Lower leg skin (tissue), 4 donors: Measurements from ENCODE around the gene SEC16B. TPM values are rescaled to one million over a fixed set of nuclear protein-coding genes. Genes with fewer than 3 reads are reported as not detected.

Source experiments
- DNase-seq, 2 donors: peaks; one replicate each; pipeline ENCODE4 v3.0.0-alpha.2; 2019; ENCODE audit warnings: low spot score in 2 of 2
- H3K4me3 ChIP-seq: fragments of 200-600 bp; sonication (generic); 2 replicates; pipeline ENCODE4 v1.5.1; 2017; ENCODE audit warnings: mild to moderate bottlenecking, low read depth; ENCODE audit not compliant: poor library complexity, severe bottlenecking
- POLR2A ChIP-seq, 2 donors: fragments of 450-650 bp; IDR thresholded peaks; one replicate each; pipeline ENCODE4 v1.6.1; 2016 to 2017; ENCODE audit warnings: antibody characterized with exemption in 2 of 2, mild to moderate bottlenecking in 1 of 2, moderate library complexity in 1 of 2
- WGBS, 2 donors: methylation state at CpG; one replicate each; pipeline ENCODE4 v1.1.5; 2018; 5-methylcytosine and 5-hydroxymethylcytosine counted together
- intact Hi-C: fragments of 100-400 bp; cut with DNase I; formaldehyde crosslinking; loops from one replicate; pipeline ENCODE4 v1.15.0; 2023; ENCODE audit warnings: low total_unique reads
- total RNA-seq, 4 donors: library from RNA; depleted of rRNA; stranded (reverse); fragments of >200 nt; gene quantifications; one replicate each; pipeline ENCODE4 v1.1.0, GENCODE V29; 2016
- TF ChIP-seq, protein P1 (sequence below), 3 donors: fragments of 450-650 bp; IDR thresholded peaks; one replicate each; pipeline ENCODE4 v1.5.1; 2016; ENCODE audit warnings: antibody characterized with exemption in 3 of 3, mild to moderate bottlenecking in 3 of 3, moderate library complexity in 2 of 3

Gene SEC16B
- total RNA-seq, 4 donors from 2014 or later: 0.21 to 1.8 (median 1.4) TPM

DNA sequence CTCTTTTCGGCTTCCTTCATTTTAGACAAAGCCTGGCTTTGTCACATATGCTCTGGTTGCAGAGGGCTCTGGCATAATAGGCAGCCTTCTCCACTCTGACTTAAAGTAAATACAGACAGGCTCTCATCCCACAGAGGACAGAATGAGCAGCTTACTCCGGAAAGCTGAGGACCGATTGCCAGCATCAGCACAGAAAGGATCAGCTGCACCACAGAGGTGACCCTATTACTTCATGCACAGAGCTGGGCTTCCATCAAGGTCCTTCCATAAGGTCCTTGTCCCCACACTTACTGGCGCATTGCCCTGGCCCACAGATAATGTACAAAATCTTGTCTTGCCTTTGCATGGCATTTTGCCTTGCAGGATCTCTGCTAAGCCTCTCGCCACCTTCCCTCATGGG, 67.6 kb downstream of the SEC16B start:
- WGBS, 2 donors: 83% methylated on average over 5 of the region's 5 CpGs
- DNase-seq: no peak
- TF ChIP-seq, protein P1, sequence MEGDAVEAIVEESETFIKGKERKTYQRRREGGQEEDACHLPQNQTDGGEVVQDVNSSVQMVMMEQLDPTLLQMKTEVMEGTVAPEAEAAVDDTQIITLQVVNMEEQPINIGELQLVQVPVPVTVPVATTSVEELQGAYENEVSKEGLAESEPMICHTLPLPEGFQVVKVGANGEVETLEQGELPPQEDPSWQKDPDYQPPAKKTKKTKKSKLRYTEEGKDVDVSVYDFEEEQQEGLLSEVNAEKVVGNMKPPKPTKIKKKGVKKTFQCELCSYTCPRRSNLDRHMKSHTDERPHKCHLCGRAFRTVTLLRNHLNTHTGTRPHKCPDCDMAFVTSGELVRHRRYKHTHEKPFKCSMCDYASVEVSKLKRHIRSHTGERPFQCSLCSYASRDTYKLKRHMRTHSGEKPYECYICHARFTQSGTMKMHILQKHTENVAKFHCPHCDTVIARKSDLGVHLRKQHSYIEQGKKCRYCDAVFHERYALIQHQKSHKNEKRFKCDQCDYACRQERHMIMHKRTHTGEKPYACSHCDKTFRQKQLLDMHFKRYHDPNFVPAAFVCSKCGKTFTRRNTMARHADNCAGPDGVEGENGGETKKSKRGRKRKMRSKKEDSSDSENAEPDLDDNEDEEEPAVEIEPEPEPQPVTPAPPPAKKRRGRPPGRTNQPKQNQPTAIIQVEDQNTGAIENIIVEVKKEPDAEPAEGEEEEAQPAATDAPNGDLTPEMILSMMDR (IDR thresholded peaks at IDR 0.05): no peak
- TF ChIP-seq POLR2A (IDR thresholded peaks at IDR 0.05): no peak
- intact Hi-C loops: no loop called here
- H3K4me3 ChIP-seq: no peak overlapping the region

DNA sequence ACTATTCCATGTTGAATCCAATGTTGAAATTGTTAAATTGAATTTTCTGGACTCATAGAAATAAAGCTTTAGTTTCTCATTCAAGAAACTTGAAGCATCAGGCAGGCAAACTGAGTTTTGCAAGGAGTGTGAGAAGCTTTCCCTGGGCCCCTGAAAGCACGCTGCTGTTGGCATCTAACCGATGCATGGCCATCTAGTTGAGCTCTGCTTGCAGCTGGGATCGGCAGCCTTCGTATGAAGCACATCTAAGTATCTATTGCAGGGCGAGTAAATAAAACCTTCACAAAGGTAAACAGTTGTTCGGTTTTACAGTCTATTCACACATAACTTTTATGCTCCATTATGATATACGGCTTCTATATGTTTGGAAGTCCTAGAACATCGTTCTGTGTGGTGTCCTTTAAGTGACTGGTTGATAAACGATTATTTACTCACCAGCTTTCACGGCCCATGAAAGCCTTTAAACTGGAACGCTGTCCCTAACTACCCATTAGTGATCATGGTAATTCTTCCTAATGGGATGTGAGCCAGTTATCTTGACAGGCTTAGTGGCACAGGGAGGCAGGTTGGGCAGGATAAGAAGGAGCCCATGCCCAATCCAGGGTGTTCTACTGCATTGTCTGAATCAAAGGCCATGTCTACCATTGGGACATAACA, 71.7 kb downstream of the SEC16B start:
- intact Hi-C loops: no loop called here

DNA sequence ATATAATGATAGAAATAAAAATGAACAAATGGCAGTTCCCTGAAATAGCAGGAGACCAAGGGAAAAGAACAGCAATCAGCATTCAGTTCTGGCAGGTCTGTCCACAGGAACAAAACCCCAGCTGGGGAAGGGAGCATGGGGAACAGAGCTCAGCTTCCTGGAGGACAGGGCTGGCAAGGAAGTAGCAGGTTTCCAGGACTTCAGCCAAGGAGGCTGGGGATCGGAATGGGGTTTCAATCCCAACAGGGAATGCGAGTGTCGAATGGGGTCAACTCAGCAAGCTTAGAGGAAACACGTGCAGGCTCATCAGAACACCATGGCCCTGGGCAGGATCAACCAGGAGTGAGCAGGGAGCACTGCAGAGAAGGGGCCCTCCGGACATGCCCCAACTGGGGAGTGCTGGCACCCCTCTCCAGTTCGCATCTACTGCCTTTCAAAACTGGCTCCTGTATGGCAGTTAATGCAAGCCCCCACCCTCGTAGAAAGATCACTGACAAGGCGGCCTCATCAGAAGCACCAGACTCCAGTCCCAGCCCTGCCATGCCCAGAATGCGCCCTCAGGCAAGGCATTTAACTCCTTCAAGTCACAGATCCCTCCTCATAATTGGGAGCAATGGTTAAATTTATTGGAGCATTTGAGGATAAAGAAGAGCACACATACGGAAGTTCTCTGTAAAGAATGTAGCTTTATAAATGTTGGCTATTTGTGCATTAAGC, 72.4 kb downstream of the SEC16B start:
- no peak overlapping the region for H3K4me3 ChIP-seq
- intact Hi-C loops: no loop called here
- DNase-seq: no peak
- TF ChIP-seq, protein P1 (IDR thresholded peaks at IDR 0.05): no peak
- TF ChIP-seq POLR2A (IDR thresholded peaks at IDR 0.05): no peak
- 35 to 39% methylated on average over 10 of the region's 10 CpGs for WGBS, 2 donors

More for the DNA sequence above, 71.7 kb downstream of the SEC16B start:
- no peak overlapping the region for H3K4me3 ChIP-seq
- DNase-seq: no peak
- WGBS, 2 donors: 62 to 63% methylated on average over 11 of the region's 11 CpGs
- TF ChIP-seq, protein P1 (IDR thresholded peaks at IDR 0.05): no peak
- TF ChIP-seq POLR2A (IDR thresholded peaks at IDR 0.05): no peak

Other genes starting within 250 kb of the SEC16B start
- 10 to 100 TPM; 26.0 to 51.4 (median 31.0) TPM for gene RASAL2, start 124.0 kb upstream of the SEC16B start, total RNA-seq